Occipital lobe (tissue), 2 donors: ENCODE results near the gene MEX3A. TPM values are rescaled to one million over a fixed set of nuclear protein-coding genes. Genes with fewer than 3 reads are reported as not detected.
"Not testable (repeated sequence)": the region's sequence is repeated elsewhere in the genome, so short reads cannot be mapped to it uniquely, and the experiment has no call there.

Experiments used
- DNase-seq: peaks from one replicate; lab custom pipeline; 2025; lab: John Stamatoyannopoulos, UW
- total RNA-seq: library from RNA; depleted of rRNA; stranded (reverse); fragments of >200 nt; gene quantifications from one replicate; pipeline ENCODE4 v1.2.3, GENCODE V29; 2014

The MEX3A gene
- total RNA-seq, 1 donor from 2014 or later, result 42.4 TPM

DNA sequence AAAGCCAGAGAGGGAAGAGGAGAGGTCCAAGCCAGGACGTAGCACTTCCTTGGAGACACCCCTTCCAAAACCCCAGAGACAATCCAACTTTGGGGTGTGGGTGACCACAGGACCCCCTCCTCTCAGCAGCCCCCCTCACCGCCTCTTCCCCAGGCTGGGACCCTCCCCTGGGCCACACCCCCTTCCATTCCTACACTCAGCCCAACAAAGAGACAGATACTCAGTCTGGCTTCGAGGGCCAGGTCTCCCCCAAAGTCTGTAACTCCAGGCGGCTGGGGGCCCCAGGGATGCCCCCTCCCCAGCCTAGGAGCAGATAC, 1.4 kb downstream of the MEX3A start:
- no peak for DNase-seq

GRCh38 chr1:156080241-156080862, 1.9 kb downstream of the MEX3A start:
- no peak for DNase-seq

GRCh38 chr1:156079762-156080161, 2.5 kb downstream of the MEX3A start:
- DNase-seq, result no peak

- no peak for DNase-seq
These were observed 3.5 kb downstream of the MEX3A start for GRCh38 chr1:156078728-156079127.

DNA sequence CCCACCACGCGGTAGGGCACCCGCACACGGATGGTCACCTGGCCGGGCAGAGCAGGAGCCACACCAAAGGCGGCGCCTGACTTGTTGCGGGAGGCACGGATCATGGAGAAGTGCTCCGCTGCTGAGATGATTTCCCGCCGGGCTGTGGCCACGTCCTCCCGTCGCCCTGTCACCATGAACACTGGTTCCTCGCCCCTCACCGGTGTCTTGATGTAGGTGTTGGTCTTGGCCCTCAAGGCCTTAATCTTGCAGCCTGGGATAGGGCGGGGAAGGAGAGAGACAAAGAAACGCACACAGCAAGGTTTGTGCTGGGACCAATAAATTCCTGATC, 4.9 kb downstream of the MEX3A start:
- DNase-seq, result no peak

GRCh38 chr1:156076609-156077429, 5.4 kb downstream of the MEX3A start:
- no peak for DNase-seq

DNA sequence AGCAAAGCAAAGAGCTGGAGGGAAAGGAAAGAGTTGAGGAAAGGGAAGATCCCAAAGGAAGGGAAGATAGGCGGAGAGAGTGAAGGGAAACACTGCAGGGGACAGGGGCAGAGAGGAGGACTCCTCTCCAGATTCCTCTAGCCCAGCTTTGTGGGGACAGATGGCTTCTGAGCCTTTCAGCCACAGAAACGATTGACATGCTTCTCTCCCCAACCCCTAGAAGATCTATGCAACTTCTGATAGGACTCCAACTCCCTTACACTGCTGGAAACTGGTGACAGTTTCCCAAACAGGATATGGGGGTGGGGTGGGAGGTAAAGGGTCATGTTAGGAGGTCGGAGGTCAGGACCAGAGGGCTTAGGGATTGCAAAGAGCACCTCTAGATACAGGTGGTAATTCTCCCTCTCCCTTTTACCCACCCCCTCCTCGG, 6.5 kb downstream of the MEX3A start:
- DNase-seq, result no peak

DNA sequence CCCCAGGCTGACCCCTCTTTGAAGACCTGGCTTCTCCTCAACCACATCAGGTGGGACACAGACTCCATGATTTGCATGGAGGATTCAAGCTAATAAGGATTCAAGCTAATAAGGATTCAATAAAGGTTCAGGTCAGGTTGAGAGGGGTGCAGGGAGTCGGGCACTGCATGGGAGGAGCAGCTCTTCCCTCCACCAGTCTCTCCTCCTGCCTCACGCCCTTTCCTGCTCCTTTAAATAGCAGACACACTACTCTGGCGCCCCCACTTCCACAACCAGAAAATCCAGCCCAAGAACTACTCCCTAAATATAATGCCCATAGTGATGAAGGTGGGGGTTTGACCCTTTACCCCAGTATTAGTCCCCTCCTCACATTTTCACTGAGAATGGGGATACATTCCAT, 7.1 kb downstream of the MEX3A start:
- DNase-seq, result no peak

DNA sequence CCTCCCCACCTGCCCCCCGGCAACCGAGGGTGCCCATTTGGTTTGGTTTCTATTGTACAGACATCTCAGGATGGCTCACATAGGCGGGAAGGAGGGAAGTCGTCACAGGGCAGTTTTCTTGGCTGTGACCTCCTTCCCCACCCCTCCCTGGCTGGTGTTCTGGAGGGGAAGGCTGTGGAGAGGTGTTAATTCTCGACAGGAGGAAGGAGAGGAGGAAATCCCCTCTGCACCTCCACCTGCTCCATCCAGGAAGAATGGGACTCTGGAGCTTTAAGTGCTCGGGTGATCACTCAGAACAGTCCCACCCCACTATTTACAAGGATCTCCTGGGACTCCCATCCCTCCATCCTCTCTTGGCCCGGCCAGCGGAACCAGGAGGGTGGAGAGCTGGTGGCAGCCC, 7.6 kb downstream of the MEX3A start:
- DNase-seq, result no peak

DNA sequence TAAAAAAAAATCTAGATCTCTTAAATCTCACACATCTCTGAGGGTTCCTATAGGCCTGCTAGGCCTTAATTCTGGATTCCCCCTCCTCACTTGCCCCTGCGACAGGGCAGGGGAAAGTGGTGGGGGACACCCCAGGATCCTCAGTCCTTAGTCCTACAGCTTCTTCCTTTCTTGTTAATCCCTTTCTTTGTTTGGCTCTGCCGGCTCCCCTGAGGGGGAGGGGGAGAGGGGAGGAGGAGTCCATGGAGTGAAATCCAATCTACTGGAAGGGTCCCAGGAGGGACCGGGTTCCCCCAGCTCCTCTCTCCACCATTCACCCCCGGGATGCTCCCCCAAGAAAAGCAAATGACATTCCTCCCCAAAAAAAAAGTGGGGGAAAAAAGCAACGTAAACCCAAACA, 8.5 kb downstream of the MEX3A start:
- DNase-seq, result no peak

GRCh38 chr1:156073110-156073687, 9.1 kb downstream of the MEX3A start:
- no peak for DNase-seq

- DNase-seq, result no peak
These were observed 10.0 kb downstream of the MEX3A start for GRCh38 chr1:156072251-156072650.

GRCh38 chr1:156071332-156071816, 10.9 kb downstream of the MEX3A start:
- not testable (repeated sequence) for DNase-seq

DNA sequence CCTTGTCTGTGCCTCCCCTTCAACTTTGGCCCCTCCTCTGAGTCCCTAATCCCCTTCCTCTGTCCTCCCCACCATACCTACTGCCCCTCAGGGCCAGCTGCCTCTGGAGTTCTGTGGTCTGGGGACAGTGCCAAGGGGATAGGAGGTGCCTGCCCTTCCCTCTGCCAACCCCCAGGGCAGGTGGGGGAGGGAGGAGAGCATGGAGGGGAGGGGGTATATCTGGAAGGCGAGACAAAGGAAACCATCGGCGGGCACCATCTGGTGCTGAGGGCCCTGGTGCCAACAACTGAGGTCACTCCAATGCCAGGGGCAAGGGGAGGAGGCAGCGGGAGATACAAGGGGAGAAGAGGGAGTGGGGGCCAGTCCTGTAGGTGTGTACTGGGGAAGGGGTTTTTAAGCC, 11.7 kb downstream of the MEX3A start:
- no peak for DNase-seq

- DNase-seq, result no peak
These were observed 12.5 kb downstream of the MEX3A start for GRCh38 chr1:156069490-156070455.

DNA sequence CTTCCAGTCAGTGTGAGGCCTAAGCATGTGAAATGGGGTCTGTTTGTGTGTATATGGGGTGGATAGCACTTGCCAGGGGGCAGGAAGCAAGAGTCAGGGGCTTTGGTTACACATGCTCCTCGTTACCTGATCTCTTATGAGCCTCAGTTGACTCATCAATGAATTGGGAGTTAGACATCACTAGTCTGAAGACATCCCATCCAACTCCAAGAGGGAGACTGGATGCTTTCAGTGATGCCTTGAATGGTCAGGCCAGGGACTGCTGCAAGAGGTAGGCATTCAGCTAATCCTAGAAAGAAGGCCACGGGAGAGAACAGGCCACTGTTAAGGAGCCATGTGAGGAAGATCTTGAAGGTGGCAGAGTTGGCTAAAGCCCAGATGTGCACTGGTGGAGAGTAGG, 15.0 kb downstream of the MEX3A start:
- DNase-seq, result no peak

DNA sequence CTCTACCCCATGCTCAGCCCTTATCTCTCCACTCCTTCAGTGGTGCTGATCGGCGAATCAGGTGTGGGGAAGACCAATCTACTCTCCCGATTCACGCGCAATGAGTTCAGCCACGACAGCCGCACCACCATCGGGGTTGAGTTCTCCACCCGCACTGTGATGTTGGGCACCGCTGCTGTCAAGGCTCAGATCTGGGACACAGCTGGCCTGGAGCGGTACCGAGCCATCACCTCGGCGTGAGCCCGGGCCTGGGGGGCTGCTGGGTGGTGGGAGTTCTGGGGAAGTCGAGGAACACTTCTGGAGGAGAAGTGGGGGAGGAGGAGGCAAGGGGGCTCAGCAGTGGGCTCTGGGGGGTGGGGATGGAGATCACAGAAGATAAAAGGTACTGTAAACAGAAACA, 16.4 kb downstream of the MEX3A start:
- DNase-seq, result no peak

- DNase-seq, result peak; percentile 17
These were observed 17.1 kb downstream of the MEX3A start for GRCh38 chr1:156065212-156065611.

GRCh38 chr1:156064615-156065014, 17.6 kb downstream of the MEX3A start:
- DNase-seq, result no peak

DNA sequence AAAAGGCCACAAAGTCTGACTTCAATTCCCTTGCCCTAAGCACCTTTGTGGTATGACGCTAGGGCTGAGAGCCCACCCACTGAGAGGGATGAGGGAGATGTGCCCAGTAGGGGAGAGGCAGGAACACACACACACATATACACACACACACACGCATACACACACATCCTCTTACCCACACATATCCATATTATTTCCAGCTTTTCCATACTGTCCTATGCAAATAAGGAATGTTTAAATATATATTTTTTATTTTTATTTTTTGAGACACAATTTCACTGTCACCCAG, 18.3 kb downstream of the MEX3A start:
- DNase-seq, result no peak

DNA sequence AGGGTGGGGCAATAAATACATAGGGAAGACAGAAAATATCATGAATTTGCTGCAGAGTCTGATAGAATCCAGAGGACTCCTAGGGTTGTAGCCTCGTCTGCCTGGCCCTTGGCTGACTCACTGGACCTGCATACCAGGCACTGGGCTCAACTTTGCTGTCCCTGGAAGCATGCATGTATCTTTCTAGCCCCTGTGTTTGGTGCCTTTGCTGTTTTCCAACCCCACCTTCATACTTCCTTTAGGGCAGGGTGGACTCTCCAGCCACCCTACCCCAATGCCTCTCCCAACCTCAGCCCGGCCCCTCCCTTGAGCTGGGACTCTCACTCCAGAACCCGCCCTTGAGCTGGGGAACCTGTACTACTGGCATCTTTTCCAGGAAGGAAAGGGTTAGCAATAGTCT, 20.1 kb downstream of the MEX3A start:
- no peak for DNase-seq
